Prostate gland (tissue), 2 donors: ENCODE data around the gene PANK4.

ENCODE experiments used
- CTCF ChIP-seq, 4 experiments: fragments of 200-600 bp in 2 of 4; fragments of 450-650 bp in 2 of 4; sonication (generic) in 2 of 4; IDR thresholded peaks; 1 replicate in 3 of 4; 2 replicates in 1 of 4; pipeline ENCODE4 v1.5.1; 2016 to 2019; ENCODE audit warnings: antibody characterized with exemption in 4 of 4, mild to moderate bottlenecking in 2 of 4, moderate library complexity in 2 of 4
- POLR2A ChIP-seq: fragments of 450-650 bp; IDR thresholded peaks from one replicate; pipeline ENCODE4 v1.6.1; 2016; ENCODE audit warnings: antibody characterized with exemption, mild to moderate bottlenecking
- POLR2AphosphoS5 ChIP-seq: sonication (generic); formaldehyde crosslinking; IDR thresholded peaks from one replicate; pipeline ENCODE4 v1.6.1; 2017; ENCODE audit warnings: antibody characterized with exemption

GRCh38 chr1:2483026-2483425 is 43.4 kb downstream of the PANK4 start:
- TF ChIP-seq POLR2AphosphoS5 (no peak), CTCF (IDR thresholded peaks at IDR 0.05) (no peak), POLR2A (no peak)
